ENCODE measurements around the gene ZNF175. TPM values are rescaled to one million over a fixed set of nuclear protein-coding genes. Genes with fewer than 3 reads are reported as not detected.

Gene ZNF175
- total RNA-seq, 1 donor from 2014 or later = 1.7 TPM

DNA sequence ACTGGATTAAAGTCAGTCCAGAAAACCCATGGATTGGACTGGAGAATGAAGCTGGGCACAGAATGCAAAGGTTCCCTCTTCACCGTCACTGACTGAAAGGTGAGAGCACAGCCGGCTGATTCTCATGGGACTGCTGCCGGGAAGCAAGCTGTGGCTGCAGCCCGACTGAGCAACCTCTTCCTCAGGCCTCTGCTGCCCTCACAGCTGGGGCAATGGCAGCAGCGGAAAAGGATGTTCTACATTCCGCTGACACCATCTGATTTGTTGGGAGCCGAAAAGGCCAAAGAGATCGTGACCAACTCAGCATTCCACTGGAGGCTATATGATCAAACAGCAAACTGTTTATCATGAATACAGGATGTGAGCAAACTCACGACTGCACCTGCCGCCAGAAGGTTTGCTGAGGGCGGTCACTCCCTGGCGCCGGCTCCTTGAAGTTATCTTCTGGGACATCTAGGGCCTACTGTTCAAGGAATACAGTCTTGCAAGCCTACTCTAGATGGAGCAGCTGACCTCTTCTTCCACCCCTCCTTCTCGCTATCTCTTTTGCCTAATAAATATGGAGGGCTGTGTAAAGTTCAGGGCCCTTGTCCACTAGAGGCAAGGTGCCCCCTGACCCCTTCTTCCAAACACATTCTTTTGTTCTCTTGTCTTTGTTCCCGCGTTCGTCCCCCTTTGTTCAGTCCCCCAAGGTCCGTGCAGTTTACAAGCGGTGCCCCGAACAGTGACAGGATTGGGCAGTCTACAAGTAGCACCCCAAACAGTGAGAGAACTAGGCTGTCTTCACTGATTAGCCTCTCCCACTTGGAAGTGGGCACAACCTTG lies 20.0 kb upstream of the ZNF175 start:
- DNase-seq (ENCODE audit: low read depth) = no peak
- TF ChIP-seq CTCF (conservative IDR thresholded peaks at IDR 0.05; ENCODE audit: low read depth, low read length) = no peak
- H3K4me3 ChIP-seq (ENCODE audit: low read depth, low read length) = no peak overlapping the region

DNA sequence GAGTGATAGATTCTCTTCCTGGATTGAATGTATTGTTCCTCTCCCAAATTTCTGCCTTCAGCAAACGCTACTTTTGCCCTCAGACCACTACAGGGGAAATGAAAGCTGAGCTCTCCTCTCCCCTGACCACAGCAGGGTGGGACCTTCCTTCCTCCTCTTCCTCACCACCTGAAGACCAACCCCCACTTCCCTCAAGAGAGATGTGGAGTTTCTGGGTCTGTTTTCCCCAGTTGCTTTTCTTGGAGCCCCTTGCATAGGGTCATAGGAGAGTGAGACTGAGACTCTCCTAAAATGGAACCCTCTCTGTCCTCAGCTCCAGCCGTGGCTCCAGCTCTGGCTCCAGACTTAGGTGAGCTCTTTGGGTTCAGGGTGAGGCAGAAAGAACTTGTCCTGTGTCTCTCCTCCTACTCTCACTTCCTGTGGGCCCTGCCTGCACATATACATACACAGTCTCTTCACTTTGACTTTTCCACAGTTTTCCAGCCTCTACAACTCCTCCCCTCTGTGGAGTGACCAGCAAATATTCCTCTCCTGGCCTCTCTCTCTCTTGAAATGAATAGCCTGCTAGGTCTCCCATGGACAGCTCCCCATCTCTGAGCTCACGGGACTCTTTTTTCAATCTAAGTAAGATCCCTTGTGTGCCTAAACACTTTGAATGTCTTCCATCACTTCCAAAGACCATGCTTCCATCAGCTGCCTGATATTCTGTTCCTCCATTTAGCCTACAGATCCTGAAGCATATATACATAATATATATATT lies 19.2 kb upstream of the ZNF175 start:
- H3K4me3 ChIP-seq (ENCODE audit: low read depth, low read length) = no peak overlapping the region
- no peak for TF ChIP-seq CTCF (conservative IDR thresholded peaks at IDR 0.05; ENCODE audit: low read depth, low read length)
- DNase-seq (ENCODE audit: low read depth) = no peak

DNA sequence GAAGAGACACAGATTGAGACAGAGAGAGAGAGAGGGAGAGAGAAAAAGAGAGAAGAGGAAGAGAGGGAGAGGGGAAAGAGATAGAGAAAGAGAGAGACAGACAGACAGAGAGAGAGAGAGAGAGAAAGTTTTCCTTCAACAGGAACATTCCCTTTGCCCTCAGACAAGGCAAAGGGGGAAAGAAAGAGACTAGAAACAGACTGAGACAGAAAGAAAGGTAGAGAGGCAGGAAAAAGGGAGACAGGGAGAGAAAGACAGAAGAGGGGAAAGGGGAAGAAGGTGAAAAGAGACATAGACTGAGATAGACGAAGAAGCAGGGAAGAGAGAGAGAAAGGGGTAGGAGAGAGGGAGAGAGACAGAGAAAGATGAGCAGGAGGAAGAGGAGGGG lies 18.5 kb upstream of the ZNF175 start:
- no peak for TF ChIP-seq CTCF (conservative IDR thresholded peaks at IDR 0.05; ENCODE audit: low read depth, low read length)
- no peak for DNase-seq (ENCODE audit: low read depth)
- no peak overlapping the region for H3K4me3 ChIP-seq (ENCODE audit: low read depth, low read length)

- no peak for TF ChIP-seq CTCF (conservative IDR thresholded peaks at IDR 0.05; ENCODE audit: low read depth, low read length)
- H3K4me3 ChIP-seq (ENCODE audit: low read depth, low read length) = no peak overlapping the region
- no peak for DNase-seq (ENCODE audit: low read depth)
Measured at GRCh38 chr19:51552996-51553725, 17.9 kb upstream of the ZNF175 start.

DNA sequence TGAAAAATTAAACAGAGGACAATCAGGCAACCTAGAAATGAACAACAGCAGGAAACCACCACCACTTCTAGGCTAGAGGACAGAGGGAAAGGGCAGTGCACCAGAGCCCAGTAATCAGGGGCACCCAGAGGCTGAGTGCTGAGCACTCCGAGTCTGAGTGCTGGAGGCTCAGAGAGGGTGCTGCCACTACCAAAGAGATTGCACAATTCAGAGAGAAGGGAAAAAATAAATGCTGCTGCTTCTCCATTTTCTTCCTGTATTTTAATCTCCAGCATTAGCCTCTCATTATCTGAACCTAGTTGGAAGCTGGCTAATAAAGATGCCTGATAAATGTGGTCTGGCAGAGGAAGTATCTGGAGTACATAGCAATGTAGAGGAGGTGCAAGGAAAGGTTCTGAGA lies 11.8 kb upstream of the ZNF175 start:
- DNase-seq (ENCODE audit: low read depth) = no peak
- no peak for TF ChIP-seq CTCF (conservative IDR thresholded peaks at IDR 0.05; ENCODE audit: low read depth, low read length)
- no peak overlapping the region for H3K4me3 ChIP-seq (ENCODE audit: low read depth, low read length)

DNA sequence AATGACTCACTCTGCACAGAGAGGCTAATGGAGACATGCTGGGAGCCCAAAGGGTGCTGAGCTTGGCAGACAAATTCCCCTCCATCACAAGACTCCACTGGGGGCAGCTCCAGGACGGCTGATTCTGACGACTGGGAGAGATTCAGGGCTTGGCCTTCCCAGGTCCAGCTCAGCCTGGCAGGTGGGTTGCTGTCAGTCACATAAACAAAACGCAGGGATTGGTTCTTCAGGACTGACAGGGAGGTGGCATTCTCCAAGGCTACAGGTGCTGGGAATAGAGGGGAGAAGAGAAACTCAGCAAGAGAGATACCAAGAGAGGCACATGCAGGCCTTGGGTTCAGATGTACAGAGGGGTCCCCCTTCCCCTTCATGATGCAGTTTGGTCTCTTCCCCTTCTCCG lies 10.7 kb upstream of the ZNF175 start:
- no peak overlapping the region for H3K4me3 ChIP-seq (ENCODE audit: low read depth, low read length)
- no peak for TF ChIP-seq CTCF (conservative IDR thresholded peaks at IDR 0.05; ENCODE audit: low read depth, low read length)
- no peak for DNase-seq (ENCODE audit: low read depth)

Data from epithelial cell of proximal tubule (primary cell).